Peyer's patch (tissue), 4 donors: ENCODE measurements around the gene PCDHGC5.

Experiments used
- CTCF ChIP-seq, 6 experiments: fragments of 450-650 bp in 4 of 6; fragments of 200-600 bp in 2 of 6; sonication (generic) in 1 of 6; IDR thresholded peaks; one replicate each; pipeline ENCODE4 v1.5.1; 2017 to 2019; ENCODE audit warnings: antibody characterized with exemption in 6 of 6, mild to moderate bottlenecking in 3 of 6, moderate library complexity in 1 of 6
- POLR2A ChIP-seq, 2 donors: fragments of 450-650 bp; IDR thresholded peaks; one replicate each; pipeline ENCODE4 v1.5.1; 2017; ENCODE audit warnings: antibody characterized with exemption in 2 of 2, mild to moderate bottlenecking in 2 of 2, moderate library complexity in 2 of 2

- TF ChIP-seq CTCF (IDR thresholded peaks at IDR 0.05) (no peak), POLR2A (IDR thresholded peaks at IDR 0.05) (no peak)
Measured at GRCh38 chr5:141513627-141514329, 24.9 kb downstream of the PCDHGC5 start.
